Ureter (tissue), 1 donor: ENCODE results near the gene CELSR2. TPM values are rescaled to one million over a fixed set of nuclear protein-coding genes. Genes with fewer than 3 reads are reported as not detected.

ENCODE experiments used
- DNase-seq: peaks from one replicate; pipeline ENCODE4 v3.0.0-alpha.2; 2020; ENCODE audit warnings: low spot score
- total RNA-seq: library from RNA; stranded (reverse); gene quantifications from one replicate; pipeline ENCODE4 v1.2.4, GENCODE V29; 2023
- donor health status: DM: yes; HTN: yes; CAD: no.

CELSR2 gene
- total RNA-seq, 1 donor from 2014 or later = 19.2 TPM

DNA sequence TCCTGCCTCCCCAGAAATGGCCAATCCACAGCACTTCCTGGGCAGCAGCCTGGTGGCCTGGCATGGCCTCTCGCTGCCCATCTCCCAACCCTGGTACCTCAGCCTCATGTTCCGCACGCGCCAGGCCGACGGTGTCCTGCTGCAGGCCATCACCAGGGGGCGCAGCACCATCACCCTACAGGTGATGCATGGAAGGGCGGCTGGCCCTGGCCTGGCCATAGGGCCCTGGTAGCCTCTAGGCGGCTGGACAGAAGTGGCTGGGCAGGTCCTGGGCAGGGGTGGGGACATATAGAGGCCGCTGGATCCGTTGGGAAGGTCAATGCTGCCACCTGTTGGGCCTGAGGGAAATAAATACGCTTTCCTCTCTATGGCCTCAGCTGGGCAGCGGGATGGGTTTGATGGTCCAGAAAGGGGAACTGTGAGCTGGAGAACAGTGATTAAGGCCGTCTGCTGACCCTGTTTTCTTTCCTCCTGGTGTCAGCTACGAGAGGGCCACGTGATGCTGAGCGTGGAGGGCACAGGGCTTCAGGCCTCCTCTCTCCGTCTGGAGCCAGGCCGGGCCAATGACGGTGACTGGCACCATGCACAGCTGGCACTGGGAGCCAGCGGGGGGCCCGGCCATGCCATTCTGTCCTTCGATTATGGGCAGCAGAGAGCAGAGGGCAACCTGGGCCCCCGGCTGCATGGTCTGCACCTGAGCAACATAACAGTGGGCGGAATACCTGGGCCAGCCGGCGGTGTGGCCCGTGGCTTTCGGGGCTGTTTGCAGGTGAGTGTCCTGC is 14.4 kb downstream of the CELSR2 start:
- DNase-seq = peak; percentile 85

DNA sequence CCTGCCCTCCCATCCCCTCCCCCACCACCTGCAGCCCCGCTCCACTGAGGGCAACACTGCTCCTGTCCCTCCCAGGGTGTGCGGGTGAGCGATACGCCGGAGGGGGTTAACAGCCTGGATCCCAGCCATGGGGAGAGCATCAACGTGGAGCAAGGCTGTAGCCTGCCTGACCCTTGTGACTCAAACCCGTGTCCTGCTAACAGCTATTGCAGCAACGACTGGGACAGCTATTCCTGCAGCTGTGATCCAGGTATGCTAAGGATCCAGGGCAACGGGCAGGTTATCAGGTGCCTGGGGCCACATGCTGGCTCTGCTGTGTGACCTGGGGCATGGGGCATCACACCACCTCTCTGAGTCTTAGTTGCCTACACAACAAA is 15.0 kb downstream of the CELSR2 start:
- DNase-seq = no peak

- DNase-seq = no peak
Observed at GRCh38 chr1:109265016-109265415, 15.7 kb downstream of the CELSR2 start.

DNA sequence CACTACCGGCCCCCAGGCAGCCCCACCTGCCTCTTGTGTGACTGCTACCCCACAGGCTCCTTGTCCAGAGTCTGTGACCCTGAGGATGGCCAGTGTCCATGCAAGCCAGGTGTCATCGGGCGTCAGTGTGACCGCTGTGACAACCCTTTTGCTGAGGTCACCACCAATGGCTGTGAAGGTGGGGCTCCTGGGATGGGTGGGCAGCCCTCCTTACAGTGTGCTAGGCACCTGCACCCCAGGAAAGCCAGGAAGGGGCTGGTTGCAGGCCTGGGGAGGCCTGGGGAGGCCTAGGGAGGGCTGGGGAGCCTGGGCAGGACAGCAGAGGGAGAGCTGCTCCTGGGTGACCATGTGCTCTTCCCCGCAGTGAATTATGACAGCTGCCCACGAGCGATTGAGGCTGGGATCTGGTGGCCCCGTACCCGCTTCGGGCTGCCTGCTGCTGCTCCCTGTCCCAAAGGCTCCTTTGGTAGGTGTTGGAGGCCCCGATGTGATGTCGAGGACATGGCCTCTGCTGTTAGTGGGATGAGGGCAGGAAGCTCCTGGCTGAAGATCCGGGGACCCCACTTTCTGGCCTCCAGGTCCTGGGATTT is 16.5 kb downstream of the CELSR2 start:
- no peak for DNase-seq

DNA sequence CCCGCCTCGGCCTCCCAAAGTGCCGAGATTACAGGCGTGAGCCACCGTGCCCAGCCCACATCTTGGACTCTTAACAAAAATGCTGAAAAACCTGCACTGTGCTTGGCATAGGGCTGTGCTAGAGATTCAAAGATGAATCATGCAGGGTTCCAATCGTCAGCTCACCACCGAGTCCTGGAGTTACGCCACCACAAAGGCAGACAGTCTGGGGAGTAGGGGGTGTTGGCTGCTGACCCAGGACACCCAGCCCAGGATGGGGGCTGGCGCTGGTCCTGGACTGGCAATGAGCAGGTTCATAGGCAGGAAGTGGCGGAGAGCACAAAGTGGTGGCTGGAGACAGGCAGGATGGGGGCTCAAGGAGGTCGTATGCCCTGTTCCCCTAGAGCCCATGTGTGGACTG is 17.6 kb downstream of the CELSR2 start:
- DNase-seq = no peak

GRCh38 chr1:109267743-109268300 is 18.5 kb downstream of the CELSR2 start:
- no peak for DNase-seq

DNA sequence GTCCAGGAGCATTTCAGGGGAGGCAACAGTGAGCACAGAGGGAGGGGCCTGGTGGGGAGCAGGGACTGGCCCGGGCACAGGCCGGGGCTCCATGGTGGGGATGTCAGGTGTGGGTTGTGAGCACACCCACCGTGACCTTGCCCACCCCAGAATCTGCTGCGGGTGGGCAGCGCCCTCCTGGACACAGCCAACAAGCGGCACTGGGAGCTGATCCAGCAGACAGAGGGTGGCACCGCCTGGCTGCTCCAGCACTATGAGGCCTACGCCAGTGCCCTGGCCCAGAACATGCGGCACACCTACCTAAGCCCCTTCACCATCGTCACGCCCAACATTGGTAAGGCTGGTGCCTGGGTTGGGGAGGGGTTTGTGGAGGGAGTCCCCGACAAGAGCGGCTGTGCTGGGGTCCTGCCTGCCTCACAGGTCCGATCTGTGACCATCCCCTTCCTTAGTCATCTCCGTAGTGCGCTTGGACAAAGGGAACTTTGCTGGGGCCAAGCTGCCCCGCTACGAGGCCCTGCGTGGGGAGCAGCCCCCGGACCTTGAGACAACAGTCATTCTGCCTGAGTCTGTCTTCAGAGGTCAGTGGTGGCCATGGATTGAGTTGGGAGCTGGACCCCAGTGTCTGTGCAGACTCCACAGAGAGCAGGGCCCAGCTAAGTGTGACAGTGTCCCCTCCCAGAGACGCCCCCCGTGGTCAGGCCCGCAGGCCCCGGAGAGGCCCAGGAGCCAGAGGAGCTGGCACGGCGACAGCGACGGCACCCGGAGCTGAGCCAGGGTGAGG is 19.3 kb downstream of the CELSR2 start:
- DNase-seq = no peak

GRCh38 chr1:109269212-109269980 is 20.1 kb downstream of the CELSR2 start:
- DNase-seq = no peak

- no peak for DNase-seq
Observed at GRCh38 chr1:109269981-109270622, 20.8 kb downstream of the CELSR2 start.

- no peak for DNase-seq
Observed at GRCh38 chr1:109270623-109271317, 21.4 kb downstream of the CELSR2 start.

- DNase-seq = no peak
Observed at GRCh38 chr1:109271458-109271857, 22.1 kb downstream of the CELSR2 start.

- DNase-seq = no peak
Observed at GRCh38 chr1:109272021-109272799, 22.9 kb downstream of the CELSR2 start.

- DNase-seq = no peak
Observed at GRCh38 chr1:109272831-109273547, 23.6 kb downstream of the CELSR2 start.

GRCh38 chr1:109273570-109274288 is 24.4 kb downstream of the CELSR2 start:
- no peak for DNase-seq

GRCh38 chr1:109274533-109275476 is 25.5 kb downstream of the CELSR2 start:
- peak; percentile 88 for DNase-seq

DNA sequence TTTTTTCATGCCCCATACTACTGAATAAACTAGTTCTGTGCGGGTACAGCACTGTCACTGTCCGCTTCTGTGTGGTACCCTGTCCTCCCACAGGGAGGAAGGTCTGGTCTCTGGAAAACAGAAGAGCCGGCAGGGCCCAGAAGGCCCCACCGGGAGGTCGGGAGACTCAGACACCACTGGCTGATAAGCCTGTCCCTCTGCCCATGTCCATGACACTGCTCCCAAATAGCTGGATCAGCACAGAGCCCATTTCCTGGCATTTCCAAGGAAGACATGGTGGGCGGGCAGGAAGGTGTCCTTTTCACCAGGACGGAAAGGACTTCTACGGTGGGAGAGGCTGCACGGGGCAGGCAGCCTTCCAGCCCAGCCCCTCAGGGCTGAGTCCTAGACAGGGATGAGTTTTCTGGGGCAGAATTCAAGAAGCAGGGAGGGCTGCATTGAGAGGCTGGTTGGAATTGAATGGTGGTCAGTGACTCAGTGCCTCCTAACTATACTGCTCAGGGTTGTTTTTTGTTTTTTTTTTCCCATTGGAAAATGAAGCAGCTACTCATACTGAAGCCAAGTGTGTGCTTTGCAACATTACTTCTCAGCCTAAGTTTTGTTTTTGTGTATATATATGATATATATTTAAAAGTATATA is 26.5 kb downstream of the CELSR2 start:
- no peak for DNase-seq
